Measurements from ENCODE around the gene GGT1.
"Not testable (repeated sequence)": the region's sequence is repeated elsewhere in the genome, so short reads cannot be mapped to it uniquely, and the experiment has no call there.

GGT1 gene

GRCh38 chr22:24667904-24668303 lies 64.9 kb downstream of the GGT1 start:
- H3K27ac Mint-ChIP-seq; H3K36me3 Mint-ChIP-seq (ENCODE audit: low read depth); intact Hi-C loops (cut with micrococcal nuclease); H3K4me1 Mint-ChIP-seq (ENCODE audit: low read depth); H3K4me3 Mint-ChIP-seq; H3K27me3 Mint-ChIP-seq; H3K9me3 Mint-ChIP-seq: not testable (repeated sequence)

GRCh38 chr22:24672532-24672931 lies 69.5 kb downstream of the GGT1 start:
- H3K27me3 Mint-ChIP-seq; H3K4me1 Mint-ChIP-seq (ENCODE audit: low read depth); H3K27ac Mint-ChIP-seq; intact Hi-C loops (cut with micrococcal nuclease); H3K36me3 Mint-ChIP-seq (ENCODE audit: low read depth); H3K9me3 Mint-ChIP-seq; H3K4me3 Mint-ChIP-seq: not testable (repeated sequence)

Measured in dendritic cell treated with granulocyte-macrophage colony-stimulating factor and Interleukin-4, amounts not matched to agents 40 ng/mL and 50 ng/mL, for 4 days (primary cell).